ENCODE data around the gene SLC10A7. TPM values are rescaled to one million over a fixed set of nuclear protein-coding genes. Genes with fewer than 3 reads are reported as not detected.
A peak's percentile ranks its signal among the peaks of the same experiment; 100 is the strongest.
"Not testable (repeated sequence)": the region's sequence is repeated elsewhere in the genome, so short reads cannot be mapped to it uniquely, and the experiment has no call there.

Gene SLC10A7
- total RNA-seq, 1 donor from 2014 or later: 17.0 TPM

DNA sequence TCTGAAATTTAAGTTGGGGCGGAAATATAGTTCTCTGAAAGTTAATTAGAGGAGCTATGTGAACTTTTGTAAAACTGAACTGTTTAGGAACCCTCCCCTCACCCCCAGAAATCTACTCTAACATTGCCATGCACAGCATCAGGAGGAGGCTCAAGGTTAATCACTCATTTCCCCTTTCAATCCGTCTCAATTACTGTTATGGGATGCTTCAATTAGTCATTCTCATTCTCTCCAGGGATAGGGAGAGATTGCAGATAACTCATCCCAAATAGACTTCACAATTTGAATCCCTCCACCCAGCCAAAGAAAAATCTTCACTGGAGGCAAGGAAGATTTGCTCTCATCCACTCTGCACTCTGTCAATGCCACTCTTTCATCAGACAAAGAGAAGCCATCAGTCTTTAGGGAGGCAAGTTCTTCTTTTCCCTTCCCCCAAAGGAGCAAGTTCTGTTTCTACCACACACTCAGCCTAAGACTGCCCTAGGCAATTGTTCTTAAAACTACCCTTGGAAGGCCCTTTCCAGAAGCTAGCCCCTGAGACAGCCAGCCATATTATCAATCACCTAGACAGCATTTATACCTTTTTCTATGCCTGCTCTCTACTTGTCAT is 140.4 kb downstream of the SLC10A7 start:
- intact Hi-C loops (cut with DNase I): no loop called here
- DNase-seq (ENCODE audit: low spot score) (no peak), ATAC-seq (no peak)

DNA sequence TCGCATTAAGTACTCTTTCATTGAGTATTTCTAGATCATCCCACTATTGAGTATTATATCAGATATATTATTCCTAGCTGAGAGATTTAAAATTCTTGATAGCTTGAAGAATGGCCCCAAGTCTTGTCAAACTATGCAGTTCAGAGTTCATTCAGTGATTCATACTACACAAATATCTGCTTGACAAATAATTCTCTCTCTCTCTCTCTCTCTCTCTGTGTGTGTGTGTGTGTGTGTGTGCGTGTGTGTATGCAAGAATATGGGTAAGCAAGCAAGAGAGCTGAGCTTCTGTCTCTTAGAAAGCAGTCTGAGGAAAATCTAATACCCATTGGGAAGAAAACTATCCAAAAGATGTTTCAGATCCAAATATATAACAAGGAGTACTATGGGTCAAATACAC is 142.0 kb downstream of the SLC10A7 start:
- no peak for ATAC-seq
- DNase-seq (ENCODE audit: low spot score): no peak
- intact Hi-C loops (cut with DNase I): no loop called here

DNA sequence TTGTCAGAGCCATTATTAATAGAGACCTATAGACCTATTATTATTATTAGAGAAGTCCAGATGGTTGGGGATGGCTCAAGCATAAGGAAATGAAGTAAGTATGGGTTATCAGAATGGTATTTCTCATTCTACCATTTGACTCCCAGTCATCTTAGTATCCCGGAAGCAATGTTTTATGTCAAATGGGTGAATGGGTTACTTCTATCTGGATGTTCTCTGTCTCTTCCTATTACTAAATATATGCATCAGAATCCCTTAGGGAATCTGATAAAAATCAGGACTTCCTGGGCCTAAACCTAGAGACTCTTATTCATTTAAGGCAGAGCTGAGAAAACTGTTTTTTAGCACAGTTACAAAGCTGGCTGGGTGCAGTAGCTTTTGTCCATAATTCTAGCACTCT is 149.9 kb downstream of the SLC10A7 start:
- DNase-seq (ENCODE audit: low spot score) (no peak), ATAC-seq (no peak)
- intact Hi-C loops (cut with DNase I): no loop called here

DNA sequence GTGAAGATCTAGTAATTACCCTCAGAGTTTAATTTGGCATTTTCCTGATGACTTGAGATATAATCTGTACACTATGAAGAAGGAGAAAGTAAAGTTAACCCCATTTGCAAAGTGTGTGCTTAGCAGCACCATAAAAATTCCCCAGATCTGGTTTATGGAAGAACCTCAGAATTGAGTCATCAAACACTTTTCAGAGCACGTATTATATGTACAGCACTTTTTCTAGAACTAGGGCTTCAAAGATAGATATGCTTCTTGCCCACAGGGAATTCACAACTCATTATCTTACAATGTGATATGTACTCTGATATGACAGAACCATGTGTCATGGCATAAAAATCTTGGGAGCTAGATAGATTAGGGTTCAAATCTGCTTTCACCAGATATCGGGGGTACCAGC is 150.9 kb downstream of the SLC10A7 start:
- intact Hi-C loops (cut with DNase I): no loop called here
- DNase-seq (ENCODE audit: low spot score) (no peak), ATAC-seq (no peak)

- ATAC-seq: no peak
- intact Hi-C loops (cut with DNase I): no loop called here
- DNase-seq (ENCODE audit: low spot score): no peak
These were observed 152.3 kb downstream of the SLC10A7 start for GRCh38 chr4:146369446-146369845.

- intact Hi-C loops (cut with DNase I): no loop called here
- ATAC-seq (peak; percentile 57), DNase-seq (ENCODE audit: low spot score) (no peak)
These were observed 153.5 kb downstream of the SLC10A7 start for GRCh38 chr4:146368209-146368608.

- ATAC-seq (no peak), DNase-seq (ENCODE audit: low spot score) (no peak)
- intact Hi-C loops (cut with DNase I): no loop called here
These were observed 154.4 kb downstream of the SLC10A7 start for GRCh38 chr4:146367347-146367746.

- no peak for ATAC-seq
- DNase-seq (ENCODE audit: low spot score): no peak
- intact Hi-C loops (cut with DNase I): no loop called here
These were observed 162.0 kb downstream of the SLC10A7 start for GRCh38 chr4:146359771-146360170.

DNA sequence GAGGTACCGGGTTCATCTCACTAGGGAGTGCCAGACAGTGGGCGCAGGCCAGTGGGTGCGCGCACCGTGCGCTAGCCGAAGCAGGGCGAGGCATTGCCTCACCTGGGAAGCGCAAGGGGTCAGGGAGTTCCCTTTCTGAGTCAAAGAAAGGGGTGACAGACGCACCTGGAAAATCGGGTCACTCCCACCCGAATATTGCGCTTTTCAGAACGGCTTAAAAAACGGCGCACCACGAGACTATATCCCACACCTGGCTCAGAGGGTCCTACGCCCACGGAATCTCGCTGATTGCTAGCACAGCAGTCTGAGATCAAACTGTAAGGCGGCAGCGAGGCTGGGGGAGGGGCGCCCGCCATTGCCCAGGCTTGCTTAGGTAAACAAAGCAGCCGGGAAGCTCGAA is 171.6 kb downstream of the SLC10A7 start:
- ATAC-seq; DNase-seq (ENCODE audit: low spot score); intact Hi-C loops (cut with DNase I): not testable (repeated sequence)

- DNase-seq (ENCODE audit: low spot score): no peak
These were observed 172.4 kb downstream of the SLC10A7 start for GRCh38 chr4:146349306-146349705.

GRCh38 chr4:146347822-146348221 is 173.9 kb downstream of the SLC10A7 start:
- ATAC-seq (no peak), DNase-seq (ENCODE audit: low spot score) (no peak)
- intact Hi-C loops (cut with DNase I): no loop called here

More at GRCh38 chr4:146349306-146349705, 172.4 kb downstream of the SLC10A7 start:
- ATAC-seq: no peak
- intact Hi-C loops (cut with DNase I): no loop called here

DNA sequence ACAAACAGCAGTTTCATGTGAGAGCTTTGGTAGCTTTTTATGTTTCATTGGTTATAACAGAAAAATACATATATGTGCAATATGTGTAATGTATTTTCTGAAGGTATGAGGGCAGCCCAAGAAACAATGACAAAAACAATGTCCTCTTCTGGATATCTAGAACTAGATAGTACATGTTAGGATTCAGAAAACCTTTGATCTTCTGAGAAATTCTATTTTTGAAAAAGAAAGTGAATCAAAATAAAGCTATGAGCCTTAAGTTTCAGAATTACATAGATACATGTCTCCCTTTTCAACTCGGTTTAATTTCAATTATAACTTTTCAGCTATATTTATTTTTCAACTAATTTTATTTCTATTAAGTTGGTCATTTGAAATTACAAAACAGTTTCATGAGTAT is 175.5 kb downstream of the SLC10A7 start:
- ATAC-seq (no peak), DNase-seq (ENCODE audit: low spot score) (no peak)
- intact Hi-C loops (cut with DNase I): no loop called here

- DNase-seq (ENCODE audit: low spot score) (no peak), ATAC-seq (no peak)
- intact Hi-C loops (cut with DNase I): no loop called here
These were observed 178.0 kb downstream of the SLC10A7 start for GRCh38 chr4:146343776-146344175.

DNA sequence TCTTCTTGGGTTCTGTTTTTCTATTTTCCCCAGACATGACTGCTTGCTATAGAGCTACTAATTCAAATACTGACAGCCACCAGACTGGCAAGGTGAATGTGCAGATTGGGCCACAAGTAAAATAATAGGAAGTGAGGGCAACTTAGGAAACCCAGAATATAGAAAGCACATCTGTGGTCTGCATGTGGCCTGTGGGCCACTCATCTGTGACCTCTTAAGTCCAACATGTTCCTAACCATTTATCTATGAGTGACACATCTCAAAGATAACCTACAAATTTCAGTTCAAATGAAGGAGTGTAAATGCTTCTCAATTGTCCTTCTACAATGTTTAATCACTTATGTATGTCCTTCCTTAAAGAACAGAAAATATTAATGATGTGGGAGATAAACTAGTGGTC is 178.5 kb downstream of the SLC10A7 start:
- no peak for ATAC-seq
- DNase-seq (ENCODE audit: low spot score): no peak

GRCh38 chr4:146342600-146343192 is 179.0 kb downstream of the SLC10A7 start:
- no peak for DNase-seq (ENCODE audit: low spot score)
- ATAC-seq: no peak
- intact Hi-C loops (cut with DNase I): no loop called here

More for the DNA sequence above, 178.5 kb downstream of the SLC10A7 start:
- intact Hi-C loops (cut with DNase I): no loop called here

DNA sequence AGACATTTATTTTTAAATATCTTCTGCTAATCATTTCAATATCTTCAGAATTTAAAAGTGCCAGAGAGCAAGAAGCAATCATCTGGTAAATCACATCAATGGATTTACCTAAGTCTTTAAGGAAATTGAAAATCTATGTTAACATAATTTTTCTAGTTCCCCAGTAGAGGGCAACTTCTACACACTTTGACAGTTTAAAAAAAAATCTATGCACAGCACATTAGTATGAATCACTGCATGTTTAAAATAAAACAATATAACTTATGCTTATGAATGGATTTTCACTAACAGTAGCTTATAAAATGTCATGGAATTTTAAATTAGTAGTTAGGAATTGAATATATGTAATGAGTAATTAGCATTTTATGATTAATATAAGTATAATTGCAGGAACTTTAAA is 180.9 kb downstream of the SLC10A7 start:
- intact Hi-C loops (cut with DNase I): no loop called here
- no peak for ATAC-seq

DNA sequence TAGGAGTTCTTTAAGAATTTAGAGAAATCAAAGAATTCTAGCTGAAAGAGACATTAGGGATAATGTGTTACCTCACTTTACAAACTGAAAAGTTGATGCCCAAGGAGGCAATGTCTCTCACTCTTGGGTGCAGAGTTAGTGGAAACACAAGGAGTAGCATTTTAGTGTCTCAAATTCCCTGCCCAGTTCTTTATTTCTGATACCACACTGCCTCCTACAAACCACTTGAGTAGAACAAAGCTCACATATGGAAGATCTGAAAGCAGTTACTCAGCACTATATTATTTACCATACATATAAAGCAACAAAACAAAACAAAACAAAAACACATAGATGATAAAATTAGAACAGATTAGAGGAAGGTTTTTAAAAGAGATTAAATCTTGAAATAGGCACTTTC is 183.2 kb downstream of the SLC10A7 start:
- ATAC-seq: no peak
- no peak for DNase-seq (ENCODE audit: low spot score)
- intact Hi-C loops (cut with DNase I): no loop called here

More for the DNA sequence above, 180.9 kb downstream of the SLC10A7 start:
- no peak for DNase-seq (ENCODE audit: low spot score)

GRCh38 chr4:146336410-146336807 is 185.3 kb downstream of the SLC10A7 start:
- intact Hi-C loops (cut with DNase I): no loop called here
- ATAC-seq: no peak
- no peak for DNase-seq (ENCODE audit: low spot score)

- ATAC-seq: no peak
- DNase-seq (ENCODE audit: low spot score): no peak
- intact Hi-C loops (cut with DNase I): no loop called here
These were observed 185.9 kb downstream of the SLC10A7 start for GRCh38 chr4:146335763-146336409.

GRCh38 chr4:146334862-146335449 is 186.8 kb downstream of the SLC10A7 start:
- DNase-seq (ENCODE audit: low spot score): no peak
- intact Hi-C loops (cut with DNase I): no loop called here
- peak; percentile 65 for ATAC-seq
